GM19238 (cell line): Measurements from ENCODE around the gene SLFN11.
"Not testable (repeated sequence)": the region's sequence is repeated elsewhere in the genome, so short reads cannot be mapped to it uniquely, and the experiment has no call there.

Experiments used
- DNase-seq: peaks from one replicate; pipeline ENCODE4 v3.0.0; 2011; ENCODE audit warnings: low spot score; ENCODE audit not compliant: insufficient read length

Gene SLFN11

GRCh38 chr17:35373534-35373983 lies at the start of gene SLFN11:
SLFN11 (minus strand) TSS chr17:35373621; CDS start chr17:35363807, 9,814 bp downstream.
- peak; percentile 35 for DNase-seq

GRCh38 chr17:35421069-35421468 lies 47.6 kb upstream of the SLFN11 start:
- DNase-seq = not testable (repeated sequence)

- DNase-seq = no peak
Observed at GRCh38 chr17:35416659-35417058, 43.2 kb upstream of the SLFN11 start.

- not testable (repeated sequence) for DNase-seq
Observed at GRCh38 chr17:35414707-35415106, 41.3 kb upstream of the SLFN11 start.

GRCh38 chr17:35414247-35414646 lies 40.8 kb upstream of the SLFN11 start:
- no peak for DNase-seq

GRCh38 chr17:35407531-35407930 lies 34.1 kb upstream of the SLFN11 start:
- no peak for DNase-seq

- no peak for DNase-seq
Observed at GRCh38 chr17:35406568-35406967, 33.1 kb upstream of the SLFN11 start.

GRCh38 chr17:35404360-35404759 lies 30.9 kb upstream of the SLFN11 start:
- no peak for DNase-seq

GRCh38 chr17:35393783-35394182 lies 20.4 kb upstream of the SLFN11 start:
- DNase-seq = not testable (repeated sequence)

- no peak for DNase-seq
Observed at GRCh38 chr17:35390663-35391062, 17.2 kb upstream of the SLFN11 start.

- no peak for DNase-seq
Observed at GRCh38 chr17:35390156-35390555, 16.7 kb upstream of the SLFN11 start.

- no peak for DNase-seq
Observed at GRCh38 chr17:35387496-35387895, 14.1 kb upstream of the SLFN11 start.

- no peak for DNase-seq
Observed at GRCh38 chr17:35377706-35378105, 4.3 kb upstream of the SLFN11 start.

GRCh38 chr17:35377068-35377467 lies 3.6 kb upstream of the SLFN11 start:
- DNase-seq = no peak

GRCh38 chr17:35376245-35376644 lies 2.8 kb upstream of the SLFN11 start:
- no peak for DNase-seq

- no peak for DNase-seq
Observed at GRCh38 chr17:35374766-35375344, 1.4 kb upstream of the SLFN11 start.

- DNase-seq = peak; percentile 13
Observed at GRCh38 chr17:35373984-35374765, 754 bp upstream of the SLFN11 start.

- DNase-seq = no peak
Observed at GRCh38 chr17:35372846-35373533, 431 bp downstream of the SLFN11 start.

GRCh38 chr17:35371934-35372333 lies 1.5 kb downstream of the SLFN11 start:
- no peak for DNase-seq

GRCh38 chr17:35368081-35368830 lies 5.2 kb downstream of the SLFN11 start:
- DNase-seq = peak; percentile 57

GRCh38 chr17:35361027-35361426 lies 12.4 kb downstream of the SLFN11 start:
- no peak for DNase-seq

- DNase-seq = no peak
Observed at GRCh38 chr17:35359398-35359797, 14.0 kb downstream of the SLFN11 start.
